ENCODE measurements around the gene PRR12. TPM values are rescaled to one million over a fixed set of nuclear protein-coding genes. Genes with fewer than 3 reads are reported as not detected.

PRR12 gene
- total RNA-seq, 1 donor from 2014 or later = 7.8 TPM

- TF ChIP-seq, protein P1, sequence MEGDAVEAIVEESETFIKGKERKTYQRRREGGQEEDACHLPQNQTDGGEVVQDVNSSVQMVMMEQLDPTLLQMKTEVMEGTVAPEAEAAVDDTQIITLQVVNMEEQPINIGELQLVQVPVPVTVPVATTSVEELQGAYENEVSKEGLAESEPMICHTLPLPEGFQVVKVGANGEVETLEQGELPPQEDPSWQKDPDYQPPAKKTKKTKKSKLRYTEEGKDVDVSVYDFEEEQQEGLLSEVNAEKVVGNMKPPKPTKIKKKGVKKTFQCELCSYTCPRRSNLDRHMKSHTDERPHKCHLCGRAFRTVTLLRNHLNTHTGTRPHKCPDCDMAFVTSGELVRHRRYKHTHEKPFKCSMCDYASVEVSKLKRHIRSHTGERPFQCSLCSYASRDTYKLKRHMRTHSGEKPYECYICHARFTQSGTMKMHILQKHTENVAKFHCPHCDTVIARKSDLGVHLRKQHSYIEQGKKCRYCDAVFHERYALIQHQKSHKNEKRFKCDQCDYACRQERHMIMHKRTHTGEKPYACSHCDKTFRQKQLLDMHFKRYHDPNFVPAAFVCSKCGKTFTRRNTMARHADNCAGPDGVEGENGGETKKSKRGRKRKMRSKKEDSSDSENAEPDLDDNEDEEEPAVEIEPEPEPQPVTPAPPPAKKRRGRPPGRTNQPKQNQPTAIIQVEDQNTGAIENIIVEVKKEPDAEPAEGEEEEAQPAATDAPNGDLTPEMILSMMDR (conservative IDR thresholded peaks at IDR 0.05; ENCODE audit: low read depth, low read length) = no peak
- H3K4me3 ChIP-seq (ENCODE audit: low read depth, low read length) = peak overlapping the region; percentile 100
- no peak for DNase-seq (ENCODE audit: low read depth)
These were observed 52.5 kb downstream of the PRR12 start for GRCh38 chr19:49643466-49643865.

- H3K4me3 ChIP-seq (ENCODE audit: low read depth, low read length) = no peak overlapping the region
- DNase-seq (ENCODE audit: low read depth) = no peak
- TF ChIP-seq, protein P1 (conservative IDR thresholded peaks at IDR 0.05; ENCODE audit: low read depth, low read length) = no peak
These were observed 54.6 kb downstream of the PRR12 start for GRCh38 chr19:49645592-49645991.

DNA sequence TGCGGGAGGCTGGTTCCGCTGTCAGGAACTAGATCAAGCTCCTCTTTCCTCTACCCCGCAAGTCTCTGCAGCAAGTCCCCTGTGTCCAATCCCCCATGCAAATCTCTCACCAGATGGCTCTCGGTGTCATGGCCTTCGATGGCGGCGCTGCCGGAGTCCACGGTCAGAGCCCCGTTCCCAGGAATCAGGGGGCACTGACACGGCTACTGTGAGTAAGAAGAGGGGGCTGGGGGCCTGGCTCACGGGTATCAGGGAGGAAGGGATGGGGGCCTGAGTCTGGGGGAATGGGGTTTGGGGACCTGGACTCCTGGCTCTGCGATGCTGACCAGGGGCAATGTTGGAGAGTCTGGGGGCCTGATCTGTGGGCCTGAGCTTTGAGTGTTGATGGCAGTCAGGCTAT lies 55.0 kb downstream of the PRR12 start:
- no peak overlapping the region for H3K4me3 ChIP-seq (ENCODE audit: low read depth, low read length)
- TF ChIP-seq, protein P1 (conservative IDR thresholded peaks at IDR 0.05; ENCODE audit: low read depth, low read length) = no peak
- DNase-seq (ENCODE audit: low read depth) = no peak

DNA sequence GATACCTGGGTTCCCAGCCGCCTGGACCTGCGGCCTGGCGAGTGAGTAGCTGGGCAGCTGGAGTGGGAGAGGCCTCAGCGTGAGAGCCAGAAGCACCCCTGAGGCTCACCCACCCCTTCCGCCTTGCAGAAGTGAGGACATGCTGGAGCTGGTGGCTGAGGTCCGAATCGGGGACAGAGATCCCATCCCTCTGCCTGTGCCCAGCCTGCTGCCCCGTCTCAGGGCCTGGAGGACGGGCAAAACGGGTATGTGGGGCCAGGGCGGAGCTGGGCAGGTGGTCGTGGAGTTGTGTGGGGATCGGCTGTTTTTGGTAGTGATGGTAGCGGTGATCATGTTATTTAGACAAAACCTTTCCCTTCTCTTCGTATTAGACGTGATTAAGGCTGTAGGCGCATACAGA lies 55.6 kb downstream of the PRR12 start:
- TF ChIP-seq, protein P1 (conservative IDR thresholded peaks at IDR 0.05; ENCODE audit: low read depth, low read length) = no peak
- no peak overlapping the region for H3K4me3 ChIP-seq (ENCODE audit: low read depth, low read length)
- no peak for DNase-seq (ENCODE audit: low read depth)

DNA sequence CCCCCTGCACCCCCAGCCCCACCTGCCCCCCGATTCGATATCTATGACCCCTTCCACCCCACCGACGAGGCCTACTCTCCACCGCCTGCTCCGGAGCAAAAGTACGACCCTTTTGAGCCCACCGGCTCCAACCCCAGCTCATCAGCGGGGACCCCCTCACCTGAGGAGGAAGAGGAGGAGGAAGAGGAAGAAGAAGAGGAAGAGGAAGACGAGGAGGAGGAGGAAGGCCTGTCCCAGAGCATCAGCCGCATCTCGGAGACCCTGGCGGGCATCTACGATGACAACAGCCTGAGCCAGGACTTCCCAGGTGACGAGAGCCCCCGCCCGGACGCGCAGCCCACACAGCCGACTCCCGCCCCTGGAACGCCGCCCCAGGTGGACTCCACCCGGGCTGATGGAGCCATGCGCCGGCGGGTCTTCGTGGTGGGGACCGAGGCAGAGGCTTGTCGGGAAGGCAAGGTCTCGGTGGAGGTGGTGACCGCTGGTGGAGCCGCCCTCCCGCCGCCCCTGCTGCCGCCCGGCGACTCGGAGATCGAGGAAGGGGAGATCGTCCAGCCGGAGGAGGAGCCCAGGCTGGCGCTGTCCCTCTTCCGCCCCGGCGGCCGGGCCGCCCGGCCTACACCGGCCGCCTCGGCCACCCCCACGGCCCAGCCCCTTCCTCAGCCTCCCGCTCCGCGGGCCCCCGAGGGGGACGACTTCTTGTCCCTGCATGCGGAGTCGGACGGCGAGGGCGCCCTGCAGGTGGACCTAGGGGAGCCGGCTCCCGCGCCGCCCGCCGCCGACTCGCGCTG lies 60.2 kb downstream of the PRR12 start:
- TF ChIP-seq, protein P1 (conservative IDR thresholded peaks at IDR 0.05; ENCODE audit: low read depth, low read length) = no peak
- DNase-seq (ENCODE audit: low read depth) = no peak
- H3K4me3 ChIP-seq (ENCODE audit: low read depth, low read length) = no peak overlapping the region

- no peak for DNase-seq (ENCODE audit: low read depth)
- TF ChIP-seq, protein P1 (conservative IDR thresholded peaks at IDR 0.05; ENCODE audit: low read depth, low read length) = no peak
- H3K4me3 ChIP-seq (ENCODE audit: low read depth, low read length) = no peak overlapping the region
These were observed 61.0 kb downstream of the PRR12 start for GRCh38 chr19:49651820-49652550.

All from epithelial cell of proximal tubule (primary cell).